ENCODE measurements around the gene EIF4A3.
A peak's percentile ranks its signal among the peaks of the same experiment; 100 is the strongest.

Gene EIF4A3

DNA sequence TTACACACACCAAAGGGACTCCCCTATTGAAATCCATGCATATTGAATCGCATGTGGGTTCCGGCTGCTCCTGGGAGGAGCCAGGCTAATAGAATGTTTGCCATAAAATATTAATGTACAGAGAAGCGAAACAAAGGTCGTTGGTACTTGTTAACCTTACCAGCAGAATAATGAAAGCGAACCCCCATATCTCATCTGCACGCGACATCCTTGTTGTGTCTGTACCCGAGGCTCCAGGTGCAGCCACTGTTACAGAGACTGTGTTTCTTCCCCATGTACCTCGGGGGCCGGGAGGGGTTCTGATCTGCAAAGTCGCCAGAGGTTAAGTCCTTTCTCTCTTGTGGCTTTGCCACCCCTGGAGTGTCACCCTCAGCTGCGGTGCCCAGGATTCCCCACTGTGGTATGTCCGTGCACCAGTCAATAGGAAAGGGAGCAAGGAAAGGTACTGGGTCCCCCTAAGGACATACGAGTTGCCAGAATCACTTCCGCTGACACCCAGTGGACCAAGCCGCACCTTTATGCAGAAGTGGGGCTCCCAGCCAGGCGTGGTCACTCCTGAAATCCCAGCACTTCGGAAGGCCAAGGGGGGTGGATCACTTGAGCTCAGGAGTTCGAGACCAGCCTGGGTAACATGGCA, 43.4 kb downstream of the EIF4A3 start:
- no peak overlapping the region for H3K4me3 ChIP-seq (ENCODE audit: low read depth in 1 of 2, low read length in 2 of 2)
- no peak overlapping the region for H3K27ac ChIP-seq (ENCODE audit: low read length)
- no peaks in the 10 kb centered on the region for H3K9me3 ChIP-seq (ENCODE audit: insufficient read depth, low read length, severe bottlenecking)
- no peak for ATAC-seq (ENCODE audit: insufficient read depth, low read depth)
- TF ChIP-seq EZH2 (IDR thresholded peaks at IDR 0.05; ENCODE audit: borderline replicate concordance, low read depth, low read length, severe bottlenecking): no peak
- TF ChIP-seq, protein P1, sequence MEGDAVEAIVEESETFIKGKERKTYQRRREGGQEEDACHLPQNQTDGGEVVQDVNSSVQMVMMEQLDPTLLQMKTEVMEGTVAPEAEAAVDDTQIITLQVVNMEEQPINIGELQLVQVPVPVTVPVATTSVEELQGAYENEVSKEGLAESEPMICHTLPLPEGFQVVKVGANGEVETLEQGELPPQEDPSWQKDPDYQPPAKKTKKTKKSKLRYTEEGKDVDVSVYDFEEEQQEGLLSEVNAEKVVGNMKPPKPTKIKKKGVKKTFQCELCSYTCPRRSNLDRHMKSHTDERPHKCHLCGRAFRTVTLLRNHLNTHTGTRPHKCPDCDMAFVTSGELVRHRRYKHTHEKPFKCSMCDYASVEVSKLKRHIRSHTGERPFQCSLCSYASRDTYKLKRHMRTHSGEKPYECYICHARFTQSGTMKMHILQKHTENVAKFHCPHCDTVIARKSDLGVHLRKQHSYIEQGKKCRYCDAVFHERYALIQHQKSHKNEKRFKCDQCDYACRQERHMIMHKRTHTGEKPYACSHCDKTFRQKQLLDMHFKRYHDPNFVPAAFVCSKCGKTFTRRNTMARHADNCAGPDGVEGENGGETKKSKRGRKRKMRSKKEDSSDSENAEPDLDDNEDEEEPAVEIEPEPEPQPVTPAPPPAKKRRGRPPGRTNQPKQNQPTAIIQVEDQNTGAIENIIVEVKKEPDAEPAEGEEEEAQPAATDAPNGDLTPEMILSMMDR (IDR thresholded peaks at IDR 0.05; ENCODE audit: borderline replicate concordance, extremely low read depth, low read length, poor library complexity, severe bottlenecking): no peak
- H3K36me3 ChIP-seq (ENCODE audit: insufficient read depth, low read length): no peaks in the 10 kb centered on the region; the same call in 1 of the 2 replicates
- DNase-seq: no peak
- H2AFZ ChIP-seq (ENCODE audit: low read depth, low read length): no peak overlapping the region
- H3K9ac ChIP-seq (ENCODE audit: low read depth, low read length): no peak overlapping the region; the same call in 1 of the 2 replicates
- H3K79me2 ChIP-seq (ENCODE audit: insufficient read depth, low read length): peaks cover 15% of the 10 kb centered on the region
- H3K4me2 ChIP-seq (ENCODE audit: insufficient read depth, low read length): peak overlapping the region; percentile 97; the same call in 1 of the 2 replicates
- H4K20me1 ChIP-seq (ENCODE audit: insufficient read depth, low read length): no peaks in the 10 kb centered on the region
- H3K4me1 ChIP-seq (ENCODE audit: insufficient read depth, low read length): peaks cover 31% of the 10 kb centered on the region
- no peaks in the 10 kb centered on the region for H3K27me3 ChIP-seq (ENCODE audit: insufficient read depth, low read length, poor library complexity)

DNA sequence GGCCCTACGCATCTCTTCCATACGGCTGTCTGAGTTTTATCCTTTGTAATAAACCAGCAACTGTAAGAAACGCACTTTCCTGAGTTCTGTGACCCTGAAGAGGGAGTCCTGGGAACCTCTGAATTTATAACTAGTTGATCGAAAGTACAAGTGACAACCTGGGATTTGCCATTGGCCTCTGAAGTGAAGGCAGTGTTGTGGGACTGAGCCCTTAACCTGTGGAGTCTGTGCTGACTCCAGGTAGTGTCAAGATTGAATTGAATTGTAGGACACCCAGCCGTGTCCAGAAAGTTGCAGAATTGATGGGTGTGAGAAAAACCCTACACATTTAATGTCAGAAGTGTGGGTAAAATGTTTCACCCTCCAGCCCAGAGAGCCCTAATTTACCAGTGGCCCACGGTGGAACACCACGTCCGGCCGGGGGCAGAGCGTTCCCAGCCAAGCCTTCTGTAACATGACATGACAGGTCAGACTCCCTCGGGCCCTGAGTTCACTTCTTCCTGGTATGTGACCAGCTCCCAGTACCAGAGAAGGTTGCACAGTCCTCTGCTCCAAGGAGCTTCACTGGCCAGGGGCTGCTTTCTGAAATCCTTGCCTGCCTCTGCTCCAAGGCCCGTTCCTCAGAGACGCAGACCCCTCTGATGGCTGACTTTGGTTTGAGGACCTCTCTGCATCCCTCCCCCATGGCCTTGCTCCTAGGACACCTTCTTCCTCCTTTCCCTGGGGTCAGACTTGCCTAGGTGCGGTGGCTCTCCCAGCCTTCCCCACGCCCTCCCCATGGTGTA, 44.1 kb downstream of the EIF4A3 start:
- no peak for ATAC-seq (ENCODE audit: insufficient read depth, low read depth)

DNA sequence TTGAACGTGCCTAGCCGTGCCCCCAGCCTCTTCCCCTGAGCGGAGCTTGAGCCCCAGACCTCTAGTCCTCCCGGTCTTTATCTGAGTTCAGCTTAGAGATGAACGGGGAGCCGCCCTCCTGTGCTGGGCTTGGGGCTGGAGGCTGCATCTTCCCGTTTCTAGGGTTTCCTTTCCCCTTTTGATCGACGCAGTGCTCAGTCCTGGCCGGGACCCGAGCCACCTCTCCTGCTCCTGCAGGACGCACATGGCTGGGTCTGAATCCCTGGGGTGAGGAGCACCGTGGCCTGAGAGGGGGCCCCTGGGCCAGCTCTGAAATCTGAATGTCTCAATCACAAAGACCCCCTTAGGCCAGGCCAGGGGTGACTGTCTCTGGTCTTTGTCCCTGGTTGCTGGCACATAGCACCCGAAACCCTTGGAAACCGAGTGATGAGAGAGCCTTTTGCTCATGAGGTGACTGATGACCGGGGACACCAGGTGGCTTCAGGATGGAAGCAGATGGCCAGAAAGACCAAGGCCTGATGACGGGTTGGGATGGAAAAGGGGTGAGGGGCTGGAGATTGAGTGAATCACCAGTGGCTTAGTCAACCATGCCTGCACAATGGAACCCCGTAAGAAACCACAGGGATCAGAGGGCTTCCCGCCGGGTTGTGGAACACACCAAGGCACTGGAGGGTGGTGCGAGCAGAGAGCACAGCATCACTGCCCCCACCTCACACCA, 44.8 kb downstream of the EIF4A3 start:
- TF ChIP-seq, protein P1 (IDR thresholded peaks at IDR 0.05; ENCODE audit: borderline replicate concordance, extremely low read depth, low read length, poor library complexity, severe bottlenecking): no peak
- TF ChIP-seq EZH2 (IDR thresholded peaks at IDR 0.05; ENCODE audit: borderline replicate concordance, low read depth, low read length, severe bottlenecking): no peak
- H2AFZ ChIP-seq (ENCODE audit: low read depth, low read length): peak overlapping the region; percentile 99
- peak; percentile 41 for ATAC-seq (ENCODE audit: insufficient read depth, low read depth)

More for the DNA sequence above, 44.1 kb downstream of the EIF4A3 start:
- peak overlapping the region; percentile 97 for H3K4me2 ChIP-seq (ENCODE audit: insufficient read depth, low read length)
- H3K36me3 ChIP-seq (ENCODE audit: insufficient read depth, low read length): no peaks in the 10 kb centered on the region; the same call in 1 of the 2 replicates
- H4K20me1 ChIP-seq (ENCODE audit: insufficient read depth, low read length): no peaks in the 10 kb centered on the region
- H3K27ac ChIP-seq (ENCODE audit: low read length): no peak overlapping the region; the same call in 1 of the 2 replicates
- no peaks in the 10 kb centered on the region for H3K9me3 ChIP-seq (ENCODE audit: insufficient read depth, low read length, severe bottlenecking)
- H3K27me3 ChIP-seq (ENCODE audit: insufficient read depth, low read length, poor library complexity): no peaks in the 10 kb centered on the region
- H2AFZ ChIP-seq (ENCODE audit: low read depth, low read length): no peak overlapping the region
- peak overlapping the region in 1 of 2 experiments; percentile 97; a peak in 2 of 4 replicates for H3K4me3 ChIP-seq (ENCODE audit: low read depth in 1 of 2, low read length in 2 of 2)
- peak overlapping the region; percentile 97 for H3K9ac ChIP-seq (ENCODE audit: low read depth, low read length)
- no peak for TF ChIP-seq EZH2 (IDR thresholded peaks at IDR 0.05; ENCODE audit: borderline replicate concordance, low read depth, low read length, severe bottlenecking)
- TF ChIP-seq, protein P1 (IDR thresholded peaks at IDR 0.05; ENCODE audit: borderline replicate concordance, extremely low read depth, low read length, poor library complexity, severe bottlenecking): no peak
- DNase-seq: no peak
- peaks cover 31% of the 10 kb centered on the region for H3K4me1 ChIP-seq (ENCODE audit: insufficient read depth, low read length)
- peaks cover 15% of the 10 kb centered on the region for H3K79me2 ChIP-seq (ENCODE audit: insufficient read depth, low read length)

More for the DNA sequence above, 44.8 kb downstream of the EIF4A3 start:
- Histone ChIP-seq H3K9ac (ENCODE audit: low read depth, low read length) (peak overlapping the region; percentile 97), H3K4me3 (ENCODE audit: low read depth in 1 of 2, low read length in 2 of 2) (peak overlapping the region; percentile 70 to 97), H3K27me3 (ENCODE audit: insufficient read depth, low read length, poor library complexity) (no peaks in the 10 kb centered on the region), H3K4me2 (ENCODE audit: insufficient read depth, low read length) (peak overlapping the region; percentile 97), H4K20me1 (ENCODE audit: insufficient read depth, low read length) (no peaks in the 10 kb centered on the region), H3K27ac (ENCODE audit: low read length) (peak overlapping the region; percentile 88), H3K4me1 (ENCODE audit: insufficient read depth, low read length) (peaks cover 31% of the 10 kb centered on the region), H3K36me3 (ENCODE audit: insufficient read depth, low read length) (no peaks in the 10 kb centered on the region; the same call in 1 of the 2 replicates), H3K9me3 (ENCODE audit: insufficient read depth, low read length, severe bottlenecking) (no peaks in the 10 kb centered on the region), H3K79me2 (ENCODE audit: insufficient read depth, low read length) (peaks cover 15% of the 10 kb centered on the region)
- peak; percentile 25 for DNase-seq

Data from DND-41 (cell line).